ENCODE results near the gene MRPS2. TPM values are rescaled to one million over a fixed set of nuclear protein-coding genes. Genes with fewer than 3 reads are reported as not detected.

MRPS2 gene
- total and polyA plus RNA-seq, 7 donors, result 30.0 to 61.6 (median 37.7) TPM

DNA sequence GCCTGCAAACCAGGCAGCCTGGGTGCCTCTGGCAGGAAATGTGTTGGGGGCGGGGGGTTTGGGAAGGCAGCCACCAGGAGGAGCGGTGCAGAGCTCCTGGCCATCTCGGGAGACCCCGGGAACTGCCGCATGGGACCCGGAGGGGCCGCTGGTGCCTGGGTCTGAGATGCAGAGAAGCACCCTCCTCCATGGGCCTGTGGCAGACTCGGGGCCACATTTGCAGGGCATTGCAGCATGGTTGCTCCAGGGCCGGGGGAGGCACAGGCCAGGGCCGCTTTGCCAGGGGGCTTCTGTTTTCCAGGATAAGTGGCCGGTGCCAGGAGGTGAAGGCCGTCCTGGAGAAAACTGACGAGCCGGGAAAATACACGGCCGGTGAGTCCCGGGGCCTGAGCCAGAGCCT lies 22.4 kb downstream of the MRPS2 start:
- Histone ChIP-seq H3K9me3 (no peaks in the 10 kb centered on the region), H3K4me1 (no peaks in the 10 kb centered on the region), H3K27ac (no peak overlapping the region), H3K4me3 (no peak overlapping the region), H3K27me3 (peaks cover 5 to 51% (median 23%) of the 10 kb centered on the region in 3 donors), H3K36me3 (no peaks in the 10 kb centered on the region)
- WGBS, 2 donors, result 75 to 76% methylated on average over 17 of the region's 17 CpGs
- DNase-seq, result peak; percentile 56
- intact Hi-C loops (cut with DNase I), result no loop called here
- TF ChIP-seq EP300 (IDR thresholded peaks at IDR 0.05), result no peak
- no peak for TF ChIP-seq POLR2A (IDR thresholded peaks at IDR 0.05)
- TF ChIP-seq, protein P1, sequence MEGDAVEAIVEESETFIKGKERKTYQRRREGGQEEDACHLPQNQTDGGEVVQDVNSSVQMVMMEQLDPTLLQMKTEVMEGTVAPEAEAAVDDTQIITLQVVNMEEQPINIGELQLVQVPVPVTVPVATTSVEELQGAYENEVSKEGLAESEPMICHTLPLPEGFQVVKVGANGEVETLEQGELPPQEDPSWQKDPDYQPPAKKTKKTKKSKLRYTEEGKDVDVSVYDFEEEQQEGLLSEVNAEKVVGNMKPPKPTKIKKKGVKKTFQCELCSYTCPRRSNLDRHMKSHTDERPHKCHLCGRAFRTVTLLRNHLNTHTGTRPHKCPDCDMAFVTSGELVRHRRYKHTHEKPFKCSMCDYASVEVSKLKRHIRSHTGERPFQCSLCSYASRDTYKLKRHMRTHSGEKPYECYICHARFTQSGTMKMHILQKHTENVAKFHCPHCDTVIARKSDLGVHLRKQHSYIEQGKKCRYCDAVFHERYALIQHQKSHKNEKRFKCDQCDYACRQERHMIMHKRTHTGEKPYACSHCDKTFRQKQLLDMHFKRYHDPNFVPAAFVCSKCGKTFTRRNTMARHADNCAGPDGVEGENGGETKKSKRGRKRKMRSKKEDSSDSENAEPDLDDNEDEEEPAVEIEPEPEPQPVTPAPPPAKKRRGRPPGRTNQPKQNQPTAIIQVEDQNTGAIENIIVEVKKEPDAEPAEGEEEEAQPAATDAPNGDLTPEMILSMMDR (IDR thresholded peaks at IDR 0.05), result no peak
- TF ChIP-seq POLR2AphosphoS5 (IDR thresholded peaks at IDR 0.05), result no peak

DNA sequence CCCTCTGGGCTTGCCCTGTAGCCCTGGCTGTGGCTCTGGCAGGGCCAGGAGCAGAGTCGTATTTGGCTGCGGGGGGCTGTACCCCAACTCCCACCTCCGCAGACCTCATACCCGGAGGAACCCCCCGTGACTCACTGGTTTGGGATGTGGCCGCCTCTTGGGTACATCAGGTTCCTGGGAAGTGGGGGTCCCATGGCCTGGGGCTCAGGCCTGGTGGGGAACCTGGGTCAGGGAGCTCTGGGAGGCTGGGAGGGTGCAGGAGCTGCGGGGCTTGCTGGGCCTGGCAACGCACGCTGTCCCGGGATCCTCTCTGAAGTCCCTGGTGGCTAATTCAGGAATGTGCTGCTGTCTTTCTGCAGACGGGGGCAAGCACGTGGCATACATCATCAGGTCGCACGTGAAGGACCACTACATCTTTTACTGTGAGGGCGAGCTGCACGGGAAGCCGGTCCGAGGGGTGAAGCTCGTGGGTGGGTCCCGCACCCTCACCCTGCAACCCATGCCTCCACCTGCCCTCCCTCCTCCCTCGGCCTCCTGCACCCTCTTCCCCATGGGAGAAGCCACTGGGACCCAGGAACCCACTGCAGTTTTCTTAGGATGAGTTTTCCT lies 23.1 kb downstream of the MRPS2 start:
- no peak overlapping the region for H3K27ac ChIP-seq
- H3K9me3 ChIP-seq, result no peaks in the 10 kb centered on the region
- H3K4me1 ChIP-seq, result no peaks in the 10 kb centered on the region
- TF ChIP-seq EP300 (IDR thresholded peaks at IDR 0.05), result no peak
- no peak for TF ChIP-seq POLR2A (IDR thresholded peaks at IDR 0.05)
- TF ChIP-seq, protein P1 (IDR thresholded peaks at IDR 0.05), result no peak
- no peak for TF ChIP-seq POLR2AphosphoS5 (IDR thresholded peaks at IDR 0.05)
- DNase-seq, result peak; percentile 66
- WGBS, 2 donors, result 71 to 76% methylated on average over 21 of the region's 21 CpGs
- H3K4me3 ChIP-seq, result no peak overlapping the region
- intact Hi-C loops (cut with DNase I), result no loop called here
- H3K27me3 ChIP-seq, result peaks cover 5 to 51% (median 23%) of the 10 kb centered on the region in 3 donors
- H3K36me3 ChIP-seq, result no peaks in the 10 kb centered on the region

DNA sequence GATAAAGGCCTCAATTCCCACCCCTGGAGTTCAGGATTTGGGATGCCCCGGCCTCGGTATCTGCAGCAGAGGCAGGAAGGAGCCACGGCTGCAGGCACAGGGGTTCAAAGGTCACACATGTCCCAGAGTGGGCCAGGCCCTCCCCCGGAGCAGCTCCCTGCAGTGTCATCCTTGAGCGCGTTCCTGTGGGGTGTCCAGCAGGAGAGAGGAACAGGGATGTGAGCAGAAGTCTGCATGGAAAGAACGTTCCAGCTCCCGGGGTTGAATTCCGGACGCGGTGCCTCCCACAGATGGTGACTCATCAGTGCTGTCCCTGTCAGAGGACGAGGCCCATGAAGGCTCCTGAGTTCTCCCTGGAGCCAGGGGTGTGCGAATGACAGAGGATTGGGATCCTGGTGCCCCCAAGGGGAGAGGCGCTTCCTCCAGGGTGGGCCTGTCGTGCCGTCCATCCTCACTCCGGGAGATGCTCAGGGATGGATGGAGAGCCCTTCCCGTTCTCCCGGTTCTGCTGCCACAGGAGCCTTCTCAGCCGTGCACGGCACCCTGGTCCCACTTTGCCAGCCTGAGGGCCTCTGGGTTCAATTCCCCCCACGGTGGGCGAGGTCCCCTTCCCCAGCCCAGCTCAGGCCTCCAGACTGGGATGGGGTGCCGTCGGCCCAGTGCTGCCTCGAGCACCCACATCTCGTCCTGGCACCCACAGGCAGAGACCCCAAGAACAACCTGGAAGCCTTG lies 23.8 kb downstream of the MRPS2 start:
- H3K4me1 ChIP-seq, result no peaks in the 10 kb centered on the region
- H3K27me3 ChIP-seq, result peaks cover 5 to 54% (median 23%) of the 10 kb centered on the region in 3 donors
- TF ChIP-seq POLR2A (IDR thresholded peaks at IDR 0.05), result no peak
- no peak for TF ChIP-seq EP300 (IDR thresholded peaks at IDR 0.05)
- TF ChIP-seq, protein P1 (IDR thresholded peaks at IDR 0.05), result no peak
- TF ChIP-seq POLR2AphosphoS5 (IDR thresholded peaks at IDR 0.05), result no peak
- no peaks in the 10 kb centered on the region for H3K36me3 ChIP-seq
- WGBS, 2 donors, result 57 to 78% methylated on average over 27 of the region's 27 CpGs
- no peak overlapping the region for H3K4me3 ChIP-seq
- H3K27ac ChIP-seq, result no peak overlapping the region
- intact Hi-C loops (cut with DNase I), result no loop called here
- DNase-seq, result peak; percentile 53
- no peaks in the 10 kb centered on the region for H3K9me3 ChIP-seq

DNA sequence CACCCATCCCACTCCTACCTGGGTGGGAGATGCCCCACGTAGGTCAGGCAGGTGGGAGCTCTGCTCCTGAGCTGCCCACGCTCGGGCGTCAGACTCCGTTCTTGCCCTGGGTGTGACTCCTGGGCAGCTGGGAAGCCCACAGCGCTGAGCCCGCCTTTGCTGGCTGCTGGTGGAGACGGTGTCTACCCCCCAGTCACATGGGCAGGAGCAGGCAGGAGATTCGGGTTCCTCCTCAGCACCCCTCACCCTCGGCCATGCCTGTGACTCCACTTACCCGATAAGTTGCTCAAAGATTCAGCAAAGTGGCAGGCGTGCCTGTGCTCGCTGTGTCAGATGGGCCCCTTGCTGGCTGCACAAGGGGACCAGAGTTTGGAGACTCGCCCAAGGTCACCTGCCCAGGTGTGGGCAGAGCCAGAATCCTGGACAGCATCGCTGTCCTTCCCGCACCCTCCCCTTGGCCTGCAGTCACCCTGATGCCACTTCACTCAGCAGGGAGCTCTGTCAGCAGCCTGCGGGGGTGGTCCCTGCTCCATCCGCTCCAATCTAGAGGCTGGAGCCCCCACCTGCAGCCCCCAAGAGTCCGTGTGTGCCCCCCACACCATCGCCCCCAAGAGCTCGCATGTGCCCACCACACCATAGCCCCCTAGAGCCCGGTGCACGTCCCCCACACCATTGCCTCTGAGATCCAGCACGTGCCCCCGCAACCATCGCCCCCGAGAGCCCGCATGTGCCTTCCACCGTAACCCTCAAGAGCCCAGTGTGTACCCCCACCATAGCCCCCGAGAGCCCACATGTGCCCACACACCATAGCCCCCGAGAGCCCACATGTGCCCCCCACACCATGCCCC lies 25.0 kb downstream of the MRPS2 start:
- 77 to 86% methylated on average over 31 of the region's 31 CpGs for WGBS, 2 donors
- DNase-seq, result peak; percentile 36
- H3K27me3 ChIP-seq, result peaks cover 5 to 64% (median 23%) of the 10 kb centered on the region in 3 donors
- H3K27ac ChIP-seq, result no peak overlapping the region
- H3K4me1 ChIP-seq, result no peaks in the 10 kb centered on the region
- TF ChIP-seq EP300 (IDR thresholded peaks at IDR 0.05), result no peak
- no peak overlapping the region for H3K4me3 ChIP-seq
- no peaks in the 10 kb centered on the region for H3K36me3 ChIP-seq
- H3K9me3 ChIP-seq, result no peaks in the 10 kb centered on the region
- intact Hi-C loops (cut with DNase I), result no loop called here

All from sigmoid colon (tissue), 7 donors.